NCI-H510A (cell line): ENCODE measurements around the gene ASGR1.
"Not testable (repeated sequence)": the region's sequence is repeated elsewhere in the genome, so short reads cannot be mapped to it uniquely, and the experiment has no call there.

Experiments
- DNase-seq: peaks from one replicate; lab custom pipeline; 2025; lab: John Stamatoyannopoulos, UW

ASGR1 gene

GRCh38 chr17:7166873-7167272 is 12.3 kb downstream of the ASGR1 start:
- no peak for DNase-seq

- DNase-seq: not testable (repeated sequence)
Observed at GRCh38 chr17:7159571-7159970, 19.6 kb downstream of the ASGR1 start.

- not testable (repeated sequence) for DNase-seq
Observed at GRCh38 chr17:7158424-7158823, 20.7 kb downstream of the ASGR1 start.

- no peak for DNase-seq
Observed at GRCh38 chr17:7156342-7156940, 22.7 kb downstream of the ASGR1 start.

- no peak for DNase-seq
Observed at GRCh38 chr17:7147772-7148171, 31.4 kb downstream of the ASGR1 start.

GRCh38 chr17:7146115-7146514 is 33.1 kb downstream of the ASGR1 start:
- DNase-seq: no peak

GRCh38 chr17:7144213-7144612 is 35.0 kb downstream of the ASGR1 start:
- no peak for DNase-seq

- peak; percentile 11 for DNase-seq
Observed at GRCh38 chr17:7141824-7142223, 37.3 kb downstream of the ASGR1 start.

- no peak for DNase-seq
Observed at GRCh38 chr17:7139400-7139799, 39.8 kb downstream of the ASGR1 start.

GRCh38 chr17:7138800-7139381 is 40.3 kb downstream of the ASGR1 start:
- no peak for DNase-seq

GRCh38 chr17:7137171-7137943 is 41.8 kb downstream of the ASGR1 start:
- DNase-seq: no peak

- no peak for DNase-seq
Observed at GRCh38 chr17:7136266-7136877, 42.8 kb downstream of the ASGR1 start.

- DNase-seq: no peak
Observed at GRCh38 chr17:7133916-7134315, 45.3 kb downstream of the ASGR1 start.

- no peak for DNase-seq
Observed at GRCh38 chr17:7133424-7133823, 45.7 kb downstream of the ASGR1 start.

GRCh38 chr17:7132511-7133094 is 46.6 kb downstream of the ASGR1 start:
- no peak for DNase-seq

GRCh38 chr17:7131423-7131791 is 47.8 kb downstream of the ASGR1 start:
- no peak for DNase-seq

GRCh38 chr17:7130621-7131422 is 48.3 kb downstream of the ASGR1 start:
- no peak for DNase-seq

GRCh38 chr17:7129311-7129710 is 49.9 kb downstream of the ASGR1 start:
- DNase-seq: no peak

GRCh38 chr17:7128160-7128559 is 51.0 kb downstream of the ASGR1 start:
- no peak for DNase-seq

- not testable (repeated sequence) for DNase-seq
Observed at GRCh38 chr17:7127501-7127900, 51.7 kb downstream of the ASGR1 start.

- DNase-seq: not testable (repeated sequence)
Observed at GRCh38 chr17:7126386-7126785, 52.8 kb downstream of the ASGR1 start.

- no peak for DNase-seq
Observed at GRCh38 chr17:7124923-7125322, 54.2 kb downstream of the ASGR1 start.
